ENCODE results near the gene LMBR1. TPM values are rescaled to one million over a fixed set of nuclear protein-coding genes. Genes with fewer than 3 reads are reported as not detected.

Gene LMBR1
- total RNA-seq, 1 donor from 2014 or later = 37.3 TPM

GRCh38 chr7:156840134-156840533 is 52.8 kb downstream of the LMBR1 start:
- H3K4me3 Mint-ChIP-seq (ENCODE audit: unreplicated experiment) = no peak overlapping the region
- no peaks in the 10 kb centered on the region for H3K9me3 Mint-ChIP-seq (ENCODE audit: low read depth)
- no peak overlapping the region for H3K27ac Mint-ChIP-seq (ENCODE audit: unreplicated experiment)
- H3K36me3 Mint-ChIP-seq (ENCODE audit: low read depth) = no peaks in the 10 kb centered on the region
- H3K4me1 Mint-ChIP-seq (ENCODE audit: low read depth) = peaks cover 7% of the 10 kb centered on the region
- no peak for DNase-seq (ENCODE audit: low spot score)
- no peak for TF ChIP-seq CTCF (IDR thresholded peaks at IDR 0.05)
- H3K27me3 Mint-ChIP-seq (ENCODE audit: low read depth) = no peaks in the 10 kb centered on the region

DNA sequence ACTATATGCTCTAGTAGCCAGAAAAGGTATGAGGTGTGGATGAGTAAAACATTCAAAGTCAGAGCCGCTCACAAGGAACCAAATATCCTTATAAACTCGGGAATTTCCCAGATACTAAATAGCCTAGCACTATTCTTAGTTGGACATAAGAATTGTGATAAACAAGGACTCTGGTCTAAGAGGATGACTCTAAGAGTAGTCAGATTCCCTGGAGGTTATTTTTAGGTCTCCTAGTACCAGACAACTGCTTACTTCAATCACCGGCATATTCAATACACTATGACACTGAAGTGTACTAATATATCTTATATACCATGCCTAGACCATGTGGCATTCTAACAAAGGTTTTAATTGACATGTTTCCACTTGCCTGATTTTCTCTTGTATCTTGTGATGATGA is 56.5 kb downstream of the LMBR1 start:
- Mint-ChIP-seq H3K27ac (ENCODE audit: unreplicated experiment) (no peak overlapping the region), H3K4me1 (ENCODE audit: low read depth) (peaks cover 7% of the 10 kb centered on the region), H3K27me3 (ENCODE audit: low read depth) (no peaks in the 10 kb centered on the region), H3K9me3 (ENCODE audit: low read depth) (no peaks in the 10 kb centered on the region), H3K36me3 (ENCODE audit: low read depth) (peaks cover 2% of the 10 kb centered on the region), H3K4me3 (ENCODE audit: unreplicated experiment) (no peak overlapping the region)
- TF ChIP-seq CTCF (IDR thresholded peaks at IDR 0.05) = no peak
- DNase-seq (ENCODE audit: low spot score) = no peak

GRCh38 chr7:156834462-156834861 is 58.5 kb downstream of the LMBR1 start:
- no peaks in the 10 kb centered on the region for H3K27me3 Mint-ChIP-seq (ENCODE audit: low read depth)
- H3K4me3 Mint-ChIP-seq (ENCODE audit: unreplicated experiment) = no peak overlapping the region
- no peaks in the 10 kb centered on the region for H3K4me1 Mint-ChIP-seq (ENCODE audit: low read depth)
- no peak overlapping the region for H3K27ac Mint-ChIP-seq (ENCODE audit: unreplicated experiment)
- no peaks in the 10 kb centered on the region for H3K9me3 Mint-ChIP-seq (ENCODE audit: low read depth)
- H3K36me3 Mint-ChIP-seq (ENCODE audit: low read depth) = peaks cover 2% of the 10 kb centered on the region
- no peak for DNase-seq (ENCODE audit: low spot score)
- TF ChIP-seq CTCF (IDR thresholded peaks at IDR 0.05) = no peak

- no peak for TF ChIP-seq CTCF (IDR thresholded peaks at IDR 0.05)
- H3K9me3 Mint-ChIP-seq (ENCODE audit: low read depth) = no peaks in the 10 kb centered on the region
- H3K27me3 Mint-ChIP-seq (ENCODE audit: low read depth) = no peaks in the 10 kb centered on the region
- peaks cover 2% of the 10 kb centered on the region for H3K36me3 Mint-ChIP-seq (ENCODE audit: low read depth)
- no peak for DNase-seq (ENCODE audit: low spot score)
- no peaks in the 10 kb centered on the region for H3K4me1 Mint-ChIP-seq (ENCODE audit: low read depth)
- H3K4me3 Mint-ChIP-seq (ENCODE audit: unreplicated experiment) = no peak overlapping the region
- no peak overlapping the region for H3K27ac Mint-ChIP-seq (ENCODE audit: unreplicated experiment)
Observed at GRCh38 chr7:156833312-156833711, 59.7 kb downstream of the LMBR1 start.

- H3K4me3 Mint-ChIP-seq (ENCODE audit: unreplicated experiment) = no peak overlapping the region
- H3K4me1 Mint-ChIP-seq (ENCODE audit: low read depth) = no peaks in the 10 kb centered on the region
- no peaks in the 10 kb centered on the region for H3K27me3 Mint-ChIP-seq (ENCODE audit: low read depth)
- TF ChIP-seq CTCF (IDR thresholded peaks at IDR 0.05) = no peak
- peaks cover 2% of the 10 kb centered on the region for H3K36me3 Mint-ChIP-seq (ENCODE audit: low read depth)
- no peak for DNase-seq (ENCODE audit: low spot score)
- no peaks in the 10 kb centered on the region for H3K9me3 Mint-ChIP-seq (ENCODE audit: low read depth)
- no peak overlapping the region for H3K27ac Mint-ChIP-seq (ENCODE audit: unreplicated experiment)
Observed at GRCh38 chr7:156832195-156832877, 60.6 kb downstream of the LMBR1 start.
